Heart left ventricle (tissue), 13 donors: ENCODE measurements around the gene YDJC.

Source experiments
- POLR2A ChIP-seq, 2 donors: fragments of 450-650 bp; IDR thresholded peaks; one replicate each; pipeline ENCODE4 v1.6.1; 2017; ENCODE audit warnings: antibody characterized with exemption in 2 of 2, mild to moderate bottlenecking in 2 of 2, moderate library complexity in 2 of 2
- TF ChIP-seq, protein P1 (sequence below), 12 donors: fragments of 200-600 bp; sonication (generic) in 4 of 12; IDR thresholded peaks; one replicate each; pipeline versions ENCODE4 v1.5.0 to v1.8.0; 2018 to 2022; ENCODE audit warnings: antibody characterized with exemption in 12 of 12, mild to moderate bottlenecking in 5 of 12
- donor health status: ischemic (EF 13 %, LVEDD 7.1; RV severe dilation, severe dysfunction).
- donor health status: DM: no; HTN: yes; CAD: no.
- donor health status: DM: no; HTN: no; CAD: no.
- donor health status: ischemic (EF 25% LVEDD 6.9; RV normal size, moderate dysfunction).
- donor health status: ischemic (EF 25% LVEDD 5.7; RV mildly dilated, moderate dysfunction).
- donor health status: ischemic (EF 35%, LVEDD 5.7; RV mildly dilated, moderate dysfunction).
- donor health status: nonischemic (EF 11% LVEDD 7.7; RV severe dilation, severe dysfunction).
- donor health status: DM: yes; HTN: yes; CAD: no.
- donor health status: PGD.
- donor health status: ischemic (EF 29% LVEDD 5.4; RV normal size, mild dysfunction).
- donor health status: nonischemic (EF 23%, LVEDD 6.1; RV moderate dilation, normal function).

DNA sequence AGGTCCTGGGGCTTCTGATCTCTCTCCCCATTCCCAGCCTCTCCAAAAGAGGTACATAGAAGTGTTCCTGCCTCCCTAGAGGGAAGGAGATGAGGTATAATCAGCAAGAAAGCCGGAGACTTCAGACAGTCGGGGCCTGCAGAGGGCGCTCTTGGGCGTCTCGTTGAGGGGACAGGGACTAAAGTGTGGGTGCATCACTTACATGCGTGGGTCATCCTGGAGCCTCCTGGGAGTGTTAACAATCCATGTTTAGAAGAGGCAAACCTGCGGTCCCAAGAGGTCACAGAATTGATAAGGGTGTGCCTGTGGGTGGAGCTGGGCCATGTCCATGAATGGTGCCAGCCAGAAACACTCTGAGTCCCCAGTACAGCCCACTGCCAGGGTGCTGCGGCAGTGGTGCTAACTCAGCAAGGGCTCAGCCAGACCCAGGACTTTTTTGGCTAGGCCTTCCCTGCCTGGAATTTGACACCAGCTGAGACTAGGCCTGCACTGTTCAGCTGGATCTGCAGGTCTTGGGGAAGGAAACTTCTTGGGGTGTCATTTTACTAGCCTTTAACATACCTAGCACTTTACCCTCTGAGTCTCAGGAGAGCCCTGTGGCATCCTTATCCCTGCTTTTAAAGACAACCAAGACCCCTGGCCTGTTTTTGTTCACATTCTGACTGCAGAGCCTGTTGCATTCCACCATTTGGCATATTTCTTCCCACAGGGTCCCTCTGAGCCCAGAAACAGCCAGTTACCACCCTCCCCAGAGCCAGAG lies 5.5 kb downstream of the YDJC start:
- TF ChIP-seq, protein P1, sequence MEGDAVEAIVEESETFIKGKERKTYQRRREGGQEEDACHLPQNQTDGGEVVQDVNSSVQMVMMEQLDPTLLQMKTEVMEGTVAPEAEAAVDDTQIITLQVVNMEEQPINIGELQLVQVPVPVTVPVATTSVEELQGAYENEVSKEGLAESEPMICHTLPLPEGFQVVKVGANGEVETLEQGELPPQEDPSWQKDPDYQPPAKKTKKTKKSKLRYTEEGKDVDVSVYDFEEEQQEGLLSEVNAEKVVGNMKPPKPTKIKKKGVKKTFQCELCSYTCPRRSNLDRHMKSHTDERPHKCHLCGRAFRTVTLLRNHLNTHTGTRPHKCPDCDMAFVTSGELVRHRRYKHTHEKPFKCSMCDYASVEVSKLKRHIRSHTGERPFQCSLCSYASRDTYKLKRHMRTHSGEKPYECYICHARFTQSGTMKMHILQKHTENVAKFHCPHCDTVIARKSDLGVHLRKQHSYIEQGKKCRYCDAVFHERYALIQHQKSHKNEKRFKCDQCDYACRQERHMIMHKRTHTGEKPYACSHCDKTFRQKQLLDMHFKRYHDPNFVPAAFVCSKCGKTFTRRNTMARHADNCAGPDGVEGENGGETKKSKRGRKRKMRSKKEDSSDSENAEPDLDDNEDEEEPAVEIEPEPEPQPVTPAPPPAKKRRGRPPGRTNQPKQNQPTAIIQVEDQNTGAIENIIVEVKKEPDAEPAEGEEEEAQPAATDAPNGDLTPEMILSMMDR (IDR thresholded peaks at IDR 0.05): peak in 8 of 12 donors; percentile 9 to 50 (median 26)
- no peak for TF ChIP-seq POLR2A (IDR thresholded peaks at IDR 0.05)
